Measurements from ENCODE around the gene EEF1AKMT2. TPM values are rescaled to one million over a fixed set of nuclear protein-coding genes. Genes with fewer than 3 reads are reported as not detected.

Gene EEF1AKMT2
- total and polyA plus RNA-seq, 2 of the 13 experiments (the other 11 are each of a cell fraction or from before 2014, with no cell fraction given), result 11.3 to 19.3 TPM

DNA sequence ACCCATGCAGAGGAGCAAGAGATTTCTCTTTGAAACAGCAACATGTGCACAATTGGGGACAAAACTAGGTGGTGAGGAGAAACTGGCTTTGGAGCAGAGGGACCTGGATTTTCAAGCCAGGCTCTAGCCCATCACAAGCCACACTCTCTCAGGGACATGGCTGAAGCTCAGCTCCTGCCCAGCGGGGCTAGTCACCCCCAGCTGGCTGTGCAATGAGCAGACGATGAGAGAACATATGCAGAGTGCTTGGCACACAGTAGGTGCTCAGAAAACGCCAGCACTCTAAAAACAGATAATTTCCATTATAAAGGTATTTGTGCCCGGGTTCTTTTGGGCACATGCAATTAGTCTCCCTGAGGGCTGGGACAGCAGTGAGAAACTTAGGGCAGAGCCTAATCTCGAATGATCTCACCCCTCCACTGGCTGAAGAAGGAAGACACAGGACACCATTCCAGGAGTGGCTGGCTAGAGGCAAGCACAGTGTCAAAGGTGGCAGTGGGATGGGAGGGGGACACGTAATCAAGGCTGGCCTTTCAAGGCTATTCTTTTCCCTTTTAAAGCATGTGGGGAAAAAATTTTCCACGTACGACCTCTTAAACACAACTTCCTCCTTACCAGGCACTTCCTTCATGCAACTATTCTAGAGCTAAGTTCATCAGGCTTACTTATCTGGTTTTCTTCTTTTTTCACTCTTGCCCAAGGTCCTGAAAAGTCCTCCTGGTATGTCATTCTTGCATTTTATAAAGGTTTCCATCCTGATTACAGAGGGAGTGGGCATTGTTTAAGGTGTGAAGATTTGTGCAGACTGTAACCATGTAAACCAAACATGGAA lies 62.6 kb downstream of the EEF1AKMT2 start:
- no peaks in the 10 kb centered on the region for H4K20me1 ChIP-seq (ENCODE audit: insufficient read depth, low read length)
- POLR2A ChIA-PET, result no interaction called here
- H3K4me1 ChIP-seq (ENCODE audit: insufficient read depth, low read length), result peaks cover 28% of the 10 kb centered on the region
- intact Hi-C loops (cut with micrococcal nuclease; ENCODE audit: unreplicated experiment), result no loop called here
- no peaks in the 10 kb centered on the region for H3K9me3 ChIP-seq (ENCODE audit: low read length)
- WGBS (ENCODE audit: low lambda C conversion rate), result 89% methylated on average over 8 of the region's 8 CpGs
- CTCF ChIA-PET (ENCODE audit: low intra/inter-chr PET ratio, low total read pairs), result no interaction called here
- in situ Hi-C loops (cut with HindIII; ENCODE audit: extremely low pct_ligation_motif_present, low pct_unique_long_range_greater_than_20kb), result no loop called here
- H3K9ac ChIP-seq (ENCODE audit: insufficient read depth, low read depth, low read length), result no peak overlapping the region
- H3K79me2 ChIP-seq (ENCODE audit: insufficient read depth, low read length), result peaks cover 32% of the 10 kb centered on the region
- no peak overlapping the region for H3K27ac ChIP-seq (ENCODE audit: extremely low read length, insufficient read depth, low read length)
- no peak overlapping the region for H3K4me2 ChIP-seq (ENCODE audit: low read depth, low read length)
- DNase-seq (ENCODE audit: low spot score), result no peak
- no peak for TF ChIP-seq ELF3 (CRISPR knock-in tag; IDR thresholded peaks at IDR 0.05)
- TF ChIP-seq, protein P1, sequence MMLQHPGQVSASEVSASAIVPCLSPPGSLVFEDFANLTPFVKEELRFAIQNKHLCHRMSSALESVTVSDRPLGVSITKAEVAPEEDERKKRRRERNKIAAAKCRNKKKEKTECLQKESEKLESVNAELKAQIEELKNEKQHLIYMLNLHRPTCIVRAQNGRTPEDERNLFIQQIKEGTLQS (CRISPR knock-in tag; IDR thresholded peaks at IDR 0.05), result no peak
- no peak for TF ChIP-seq ZSCAN31 (CRISPR knock-in tag; IDR thresholded peaks at IDR 0.05; ENCODE audit: low read depth)
- TF ChIP-seq KMT2B (CRISPR knock-in tag; IDR thresholded peaks at IDR 0.05), result no peak
- no peak for TF ChIP-seq SNAPC2 (CRISPR knock-in tag; IDR thresholded peaks at IDR 0.05)
- TF ChIP-seq, protein P2, sequence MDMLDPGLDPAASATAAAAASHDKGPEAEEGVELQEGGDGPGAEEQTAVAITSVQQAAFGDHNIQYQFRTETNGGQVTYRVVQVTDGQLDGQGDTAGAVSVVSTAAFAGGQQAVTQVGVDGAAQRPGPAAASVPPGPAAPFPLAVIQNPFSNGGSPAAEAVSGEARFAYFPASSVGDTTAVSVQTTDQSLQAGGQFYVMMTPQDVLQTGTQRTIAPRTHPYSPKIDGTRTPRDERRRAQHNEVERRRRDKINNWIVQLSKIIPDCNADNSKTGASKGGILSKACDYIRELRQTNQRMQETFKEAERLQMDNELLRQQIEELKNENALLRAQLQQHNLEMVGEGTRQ (IDR thresholded peaks at IDR 0.05; ENCODE audit: low read depth, low read length), result no peak
- TF ChIP-seq, protein P2 (CRISPR knock-in tag; IDR thresholded peaks at IDR 0.05; ENCODE audit: borderline replicate concordance), result no peak
- no peak for TF ChIP-seq ZFP36L2 (CRISPR knock-in tag; IDR thresholded peaks at IDR 0.05)
- TF ChIP-seq JUND (CRISPR knock-in tag; IDR thresholded peaks at IDR 0.05), result no peak
- no peak for TF ChIP-seq ZNF720 (CRISPR knock-in tag; IDR thresholded peaks at IDR 0.05)
- no peak for ATAC-seq
- H3K27me3 ChIP-seq (ENCODE audit: control insufficient read depth in 1 of 2, insufficient read depth in 2 of 2, low read length in 2 of 2), result no peaks in the 10 kb centered on the region
- BruUV-seq (replicated peaks), result TSS peak; percentile 13
- no peak overlapping the region for H3K4me3 ChIP-seq (replicated peaks in 1 of 3; ENCODE audit: insufficient read depth in 1 of 3, low read depth in 2 of 3, low read length in 3 of 3)
- peaks cover 3 to 9% of the 10 kb centered on the region in 2 experiments; a peak in 3 of 5 replicates for H3K36me3 ChIP-seq (replicated peaks in 1 of 2; ENCODE audit: control insufficient read depth in 1 of 2, insufficient read depth in 2 of 2, low read length in 2 of 2)
- no peak for FAIRE-seq
- no peak overlapping the region for H2AFZ ChIP-seq (ENCODE audit: low read length)
